Stimulated activated CD4-positive, alpha-beta T cell treated with anti-CD3 and anti-CD28 coated beads, Interleukin-15, amount 100 ng/mL, for 48 hours (primary cell): ENCODE measurements around the gene CNGA3.
A peak's percentile ranks its signal among the peaks of the same experiment; 100 is the strongest.

Experiments used
- DNase-seq, 2 donors: peaks; one replicate each; pipeline ENCODE4 v3.0.0-alpha.2; 2020; ENCODE audit warnings: low read depth in 2 of 2

CNGA3 gene

GRCh38 chr2:98441706-98442450 is 95.6 kb downstream of the CNGA3 start:
- no peak for DNase-seq

DNA sequence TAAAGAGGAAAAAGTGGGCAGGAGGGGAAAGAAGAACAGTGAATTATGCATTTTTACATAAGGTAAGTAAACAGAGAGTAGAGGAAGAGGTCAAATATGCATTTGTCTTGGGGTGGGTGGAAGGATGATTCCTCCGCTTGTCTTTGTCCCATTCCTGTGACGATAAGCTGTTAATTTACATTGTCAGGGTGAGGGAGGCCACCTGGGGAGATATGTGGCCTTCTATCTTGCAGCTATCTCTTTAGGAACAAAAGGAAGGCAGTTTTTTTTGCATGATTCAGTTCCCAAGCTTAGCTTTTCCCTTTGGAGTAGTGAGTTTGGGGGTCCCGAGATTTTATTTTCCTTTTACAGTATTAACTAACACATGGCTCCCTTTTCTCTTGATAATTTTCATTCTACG is 96.2 kb downstream of the CNGA3 start:
- DNase-seq: no peak

GRCh38 chr2:98444436-98445176 is 98.3 kb downstream of the CNGA3 start, which contains the start of gene INPP4A:
INPP4A (plus strand) TSS chr2:98444858; CDS start chr2:98520049, 75,191 bp downstream.
- peak; percentile 56 to 72 for DNase-seq

DNA sequence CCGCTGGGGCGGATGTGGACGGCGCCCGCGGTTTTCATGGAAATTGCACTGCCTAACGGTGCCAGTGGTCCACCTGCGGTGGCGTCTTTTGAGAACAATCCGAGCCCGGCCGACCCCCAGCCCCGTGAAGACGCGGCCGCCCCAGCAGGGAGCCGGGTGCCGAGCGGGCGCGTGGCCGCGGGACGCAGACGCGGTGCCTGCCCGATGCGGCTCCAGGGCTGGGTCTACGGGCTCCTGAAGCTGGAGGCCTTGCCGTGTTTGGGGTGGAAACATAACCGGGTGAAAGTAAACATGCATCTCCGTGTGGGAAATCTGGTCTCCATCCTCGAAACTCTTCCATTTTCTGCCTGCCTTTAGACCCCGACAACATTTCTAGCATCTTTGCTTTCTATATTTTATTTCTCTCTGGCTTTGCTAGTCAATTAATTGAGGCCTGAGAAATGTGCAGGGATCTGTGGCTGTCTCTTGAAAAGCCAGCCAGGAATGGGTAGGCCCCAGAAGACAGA is 99.0 kb downstream of the CNGA3 start:
- DNase-seq: no peak

GRCh38 chr2:98445683-98446581 is 99.7 kb downstream of the CNGA3 start:
- no peak for DNase-seq

- DNase-seq: no peak
Observed at GRCh38 chr2:98446850-98447249, 100.6 kb downstream of the CNGA3 start.
